GM23248 (cell line): ENCODE measurements around the gene FRG2C. TPM values are rescaled to one million over a fixed set of nuclear protein-coding genes. Genes with fewer than 3 reads are reported as not detected.
"Not testable (repeated sequence)": the region's sequence is repeated elsewhere in the genome, so short reads cannot be mapped to it uniquely, and the experiment has no call there.

Source experiments
- DNase-seq: peaks from one replicate; pipeline ENCODE4 v3.0.0-alpha.2; 2015
- H2AFZ ChIP-seq: fragments of 200-600 bp; sonication (generic); 2 replicates; pipeline ENCODE4 v1.6.1; 2016; ENCODE audit warnings: antibody characterized with exemption
- H3F3A ChIP-seq: fragments of 200-600 bp; sonication (generic); 2 replicates; pipeline ENCODE4 v1.6.1; 2016; ENCODE audit warnings: mild to moderate bottlenecking, antibody characterized with exemption, mixed run types; ENCODE audit not compliant: insufficient read depth
- H3K27ac ChIP-seq: fragments of 200-600 bp; sonication (generic); 2 replicates; pipeline ENCODE4 v1.5.1; 2016; ENCODE audit warnings: mild to moderate bottlenecking
- H3K27me3 ChIP-seq: fragments of 200-600 bp; sonication (generic); replicated peaks from 2 replicates; pipeline ENCODE4 v1.6.1; 2016; ENCODE audit warnings: mild to moderate bottlenecking; ENCODE audit not compliant: insufficient read depth
- H3K36me3 ChIP-seq: fragments of 200-600 bp; sonication (generic); 2 replicates; pipeline ENCODE4 v1.6.1; 2016; ENCODE audit warnings: low read depth, mild to moderate bottlenecking
- H3K4me1 ChIP-seq: fragments of 200-600 bp; sonication (generic); 2 replicates; pipeline ENCODE4 v1.6.1; 2016; ENCODE audit warnings: mild to moderate bottlenecking; ENCODE audit not compliant: insufficient read depth
- H3K4me2 ChIP-seq: fragments of 200-600 bp; sonication (generic); one replicate; pipeline ENCODE4 v1.6.1; 2016; ENCODE audit warnings: mild to moderate bottlenecking; ENCODE audit not compliant: unreplicated experiment
- H3K4me3 ChIP-seq: fragments of 200-600 bp; sonication (generic); 2 replicates; pipeline ENCODE4 v1.5.1; 2016; ENCODE audit warnings: mild to moderate bottlenecking
- H3K79me2 ChIP-seq: fragments of 200-600 bp; sonication (generic); 2 replicates; pipeline ENCODE4 v1.6.1; 2016; ENCODE audit warnings: mild to moderate bottlenecking; ENCODE audit not compliant: insufficient read depth
- H3K9ac ChIP-seq: fragments of 200-600 bp; sonication (generic); 2 replicates; pipeline ENCODE4 v1.6.1; 2016; ENCODE audit warnings: mild to moderate bottlenecking
- H3K9me2 ChIP-seq: fragments of 200-600 bp; sonication (generic); 2 replicates; pipeline ENCODE4 v1.6.1; 2016; ENCODE audit warnings: mixed run types, mild to moderate bottlenecking, moderate library complexity; ENCODE audit not compliant: insufficient read depth
- H3K9me3 ChIP-seq: fragments of 200-600 bp; sonication (generic); one replicate; pipeline ENCODE4 v1.6.1; 2017; ENCODE audit warnings: low read depth
- H4K20me1 ChIP-seq: fragments of 200-600 bp; sonication (generic); 2 replicates; pipeline ENCODE4 v1.6.0; 2016; ENCODE audit not compliant: insufficient read depth
- WGBS, 2 experiments: methylation state at CpG; one replicate each; pipeline ENCODE4 v1.1.6; 2015 to 2017; ENCODE audit warnings: low lambda C conversion rate in 2 of 2, low coverage in 1 of 2; ENCODE audit errors: missing lambda C conversion rate in 2 of 2; 5-methylcytosine and 5-hydroxymethylcytosine counted together
- in situ Hi-C: fragments of 300-500 bp; cut with MboI; formaldehyde crosslinking; loops from 2 replicates; pipeline ENCODE4 v1.15.0; 2020
- polyA plus RNA-seq: library from polyadenylated mRNA; unstranded; fragments of >200 nt; fragmentation: Nextera tagmentation; extraction: Ambion mirVana; gene quantifications from 2 replicates; pipeline ENCODE4 v1.2.1, GENCODE V29; 2016
- total RNA-seq: library from RNA; depleted of rRNA; stranded (reverse); fragments of >200 nt; shearing (Covaris generic); gene quantifications from 2 replicates; pipeline ENCODE4 v1.2.3, GENCODE V29; 2014; rRNA removed

Gene FRG2C
- total RNA-seq (not detected in 2 replicates), polyA plus RNA-seq (0.11 TPM in 1 of 2 replicates, not detected in the other)

GRCh38 chr3:75664028-75664427, at the start of gene FRG2C:
Gene FRG2C, plus strand, starts transcription at chr3:75664328. Its CDS starts 52 bp downstream, at chr3:75664380.
- H3K27me3 ChIP-seq, H4K20me1 ChIP-seq, in situ Hi-C loops, H3K9me3 ChIP-seq, H2AFZ ChIP-seq, H3K9me2 ChIP-seq, H3K4me3 ChIP-seq, H3K9ac ChIP-seq, H3K36me3 ChIP-seq, H3K27ac ChIP-seq, H3K4me2 ChIP-seq, DNase-seq, H3K4me1 ChIP-seq, H3F3A ChIP-seq: not testable (repeated sequence)
- 55 to 62% methylated on average over 9 of the region's 9 CpGs for WGBS, 2 experiments
- peaks cover 14% of the 10 kb centered on the region for H3K79me2 ChIP-seq

- H3K36me3 ChIP-seq, H3K9me3 ChIP-seq, in situ Hi-C loops, H3F3A ChIP-seq, H3K9me2 ChIP-seq, H4K20me1 ChIP-seq, H3K4me1 ChIP-seq, H3K79me2 ChIP-seq, H3K27me3 ChIP-seq, H3K27ac ChIP-seq: not testable (repeated sequence)
- DNase-seq: peak; percentile 67
- peak overlapping the region; percentile 68 for H3K4me3 ChIP-seq
- WGBS, 2 experiments: 2 to 6% methylated on average over 27 to 35 of the region's 43 CpGs
- H3K4me2 ChIP-seq: peak overlapping the region; percentile 70
- H3K9ac ChIP-seq: peak overlapping the region; percentile 64
- peak overlapping the region; percentile 79 for H2AFZ ChIP-seq
Measured at GRCh38 chr3:75618666-75619305, 45.3 kb upstream of the FRG2C start.

GRCh38 chr3:75619481-75620031, 44.6 kb upstream of the FRG2C start:
- H4K20me1 ChIP-seq, in situ Hi-C loops: not testable (repeated sequence)
- WGBS, 2 experiments: 4 to 7% methylated on average over 20 to 47 of the region's 52 CpGs

GRCh38 chr3:75621772-75622171, 42.4 kb upstream of the FRG2C start:
- H3K9me2 ChIP-seq, H3K9me3 ChIP-seq, H3K9ac ChIP-seq, H3K36me3 ChIP-seq, DNase-seq, H4K20me1 ChIP-seq, H3K4me2 ChIP-seq, H3K27me3 ChIP-seq, H3K4me3 ChIP-seq, in situ Hi-C loops, H2AFZ ChIP-seq, H3F3A ChIP-seq, H3K4me1 ChIP-seq, H3K79me2 ChIP-seq, H3K27ac ChIP-seq: not testable (repeated sequence)
- 79 to 82% methylated on average over 10 of the region's 10 CpGs for WGBS, 2 experiments

More at GRCh38 chr3:75619481-75620031, 44.6 kb upstream of the FRG2C start:
- not testable (repeated sequence) for H3K27ac ChIP-seq, H3K4me1 ChIP-seq, H3K79me2 ChIP-seq, H3K27me3 ChIP-seq, H3K9me3 ChIP-seq, H3K9me2 ChIP-seq, H3F3A ChIP-seq, H3K36me3 ChIP-seq
- DNase-seq: peak; percentile 24
- H2AFZ ChIP-seq: peak overlapping the region; percentile 79
- H3K9ac ChIP-seq: peak overlapping the region; percentile 64
- peak overlapping the region; percentile 68 for H3K4me3 ChIP-seq
- peak overlapping the region; percentile 70 for H3K4me2 ChIP-seq

GRCh38 chr3:75623656-75624055, 40.5 kb upstream of the FRG2C start:
- H3K36me3 ChIP-seq, H3K9me2 ChIP-seq, H3K9ac ChIP-seq, H3K9me3 ChIP-seq, H4K20me1 ChIP-seq, H3F3A ChIP-seq, H2AFZ ChIP-seq, H3K27me3 ChIP-seq, H3K27ac ChIP-seq, H3K4me2 ChIP-seq, H3K4me3 ChIP-seq, in situ Hi-C loops, DNase-seq, H3K4me1 ChIP-seq, H3K79me2 ChIP-seq: not testable (repeated sequence)
- WGBS, 2 experiments: 58 to 65% methylated on average over 5 to 12 of the region's 13 CpGs

- H3K36me3 ChIP-seq, H3K4me2 ChIP-seq, H3K79me2 ChIP-seq, H3K9me2 ChIP-seq, H3K27ac ChIP-seq, H3K4me3 ChIP-seq, H3F3A ChIP-seq, H3K9me3 ChIP-seq, H3K4me1 ChIP-seq, H2AFZ ChIP-seq, H4K20me1 ChIP-seq, DNase-seq, in situ Hi-C loops, H3K9ac ChIP-seq, H3K27me3 ChIP-seq: not testable (repeated sequence)
- WGBS, 2 experiments: 34 to 49% methylated on average over 2 of the region's 2 CpGs
Measured at GRCh38 chr3:75630887-75631535, 33.1 kb upstream of the FRG2C start.
